NCI-H510A treated with DMSO at 0.1 percent for 48 hours (cell line): ENCODE measurements around the gene TAS2R43.
"Not testable (repeated sequence)": the region's sequence is repeated elsewhere in the genome, so short reads cannot be mapped to it uniquely, and the experiment has no call there.

ENCODE experiments used
- DNase-seq: peaks from one replicate; lab custom pipeline; 2025; lab: John Stamatoyannopoulos, UW

TAS2R43 gene

GRCh38 chr12:11092128-11092527 is at the start of gene TAS2R43:
TSS of gene TAS2R43 (minus strand) at chr12:11092313. CDS start at chr12:11092229, 84 bp downstream.
- DNase-seq = no peak

- DNase-seq = no peak
Observed at GRCh38 chr12:11136075-11136474, 44.0 kb upstream of the TAS2R43 start.

GRCh38 chr12:11134305-11134704 is 42.2 kb upstream of the TAS2R43 start, which contains the start of gene TAS2R30:
TSS of gene TAS2R30 (minus strand) at chr12:11134644. CDS start at chr12:11134244, 400 bp downstream.
- no peak for DNase-seq

GRCh38 chr12:11133816-11134215 is 41.7 kb upstream of the TAS2R43 start:
- no peak for DNase-seq

- no peak for DNase-seq
Observed at GRCh38 chr12:11133162-11133561, 41.0 kb upstream of the TAS2R43 start.

GRCh38 chr12:11130999-11131398 is 38.9 kb upstream of the TAS2R43 start:
- DNase-seq = no peak

- DNase-seq = no peak
Observed at GRCh38 chr12:11130382-11130781, 38.3 kb upstream of the TAS2R43 start.

- not testable (repeated sequence) for DNase-seq
Observed at GRCh38 chr12:11114130-11114529, 22.0 kb upstream of the TAS2R43 start.

- DNase-seq = not testable (repeated sequence)
Observed at GRCh38 chr12:11111213-11111612, 19.1 kb upstream of the TAS2R43 start.

GRCh38 chr12:11108862-11109261 is 16.7 kb upstream of the TAS2R43 start:
- DNase-seq = no peak

- no peak for DNase-seq
Observed at GRCh38 chr12:11107719-11108118, 15.6 kb upstream of the TAS2R43 start.

GRCh38 chr12:11106288-11106687 is 14.2 kb upstream of the TAS2R43 start:
- DNase-seq = no peak

GRCh38 chr12:11105546-11105945 is 13.4 kb upstream of the TAS2R43 start:
- no peak for DNase-seq

- DNase-seq = not testable (repeated sequence)
Observed at GRCh38 chr12:11094910-11095309, 2.8 kb upstream of the TAS2R43 start.

GRCh38 chr12:11089246-11089645 is 2.9 kb downstream of the TAS2R43 start:
- no peak for DNase-seq

- DNase-seq = no peak
Observed at GRCh38 chr12:11085419-11085818, 6.7 kb downstream of the TAS2R43 start.

GRCh38 chr12:11081987-11082386 is 10.1 kb downstream of the TAS2R43 start:
- DNase-seq = no peak

- DNase-seq = no peak
Observed at GRCh38 chr12:11078246-11078645, 13.9 kb downstream of the TAS2R43 start.

GRCh38 chr12:11075642-11076041 is 16.5 kb downstream of the TAS2R43 start:
- no peak for DNase-seq

GRCh38 chr12:11071414-11071813 is 20.7 kb downstream of the TAS2R43 start:
- DNase-seq = no peak

GRCh38 chr12:11070999-11071398 is 21.1 kb downstream of the TAS2R43 start:
- no peak for DNase-seq

GRCh38 chr12:11069854-11070365 is 22.2 kb downstream of the TAS2R43 start:
- no peak for DNase-seq

- no peak for DNase-seq
Observed at GRCh38 chr12:11067514-11067913, 24.6 kb downstream of the TAS2R43 start.

GRCh38 chr12:11062194-11062593 is 29.9 kb downstream of the TAS2R43 start, which contains the start of gene TAS2R46:
TSS of gene TAS2R46 (minus strand) at chr12:11062294. CDS start at chr12:11062294, 0 bp downstream.
- DNase-seq = not testable (repeated sequence)
